Middle frontal gyrus (tissue), 1 donor: Measurements from ENCODE around the gene SLCO2A1.

Experiments used
- DNase-seq: peaks from one replicate; pipeline ENCODE4 v3.0.0-alpha.2; 2015; ENCODE audit warnings: low spot score; ENCODE audit errors: extremely low spot score

Gene SLCO2A1

GRCh38 chr3:133983576-133984560, 45.9 kb downstream of the SLCO2A1 start:
- no peak for DNase-seq

GRCh38 chr3:133983126-133983525, 46.6 kb downstream of the SLCO2A1 start:
- DNase-seq = no peak

- no peak for DNase-seq
Measured at GRCh38 chr3:133980550-133980949, 49.2 kb downstream of the SLCO2A1 start.

GRCh38 chr3:133980035-133980434, 49.7 kb downstream of the SLCO2A1 start:
- no peak for DNase-seq

GRCh38 chr3:133979553-133979952, 50.2 kb downstream of the SLCO2A1 start:
- no peak for DNase-seq

- DNase-seq = no peak
Measured at GRCh38 chr3:133977568-133977967, 52.2 kb downstream of the SLCO2A1 start.

GRCh38 chr3:133973249-133973980, 56.3 kb downstream of the SLCO2A1 start:
- DNase-seq = no peak

GRCh38 chr3:133972156-133972555, 57.6 kb downstream of the SLCO2A1 start:
- no peak for DNase-seq

- no peak for DNase-seq
Measured at GRCh38 chr3:133970916-133971315, 58.8 kb downstream of the SLCO2A1 start.

GRCh38 chr3:133970339-133970738, 59.4 kb downstream of the SLCO2A1 start:
- no peak for DNase-seq

- DNase-seq = no peak
Measured at GRCh38 chr3:133967992-133968892, 61.5 kb downstream of the SLCO2A1 start.

GRCh38 chr3:133966954-133967353, 62.8 kb downstream of the SLCO2A1 start:
- no peak for DNase-seq

GRCh38 chr3:133965906-133966305, 63.8 kb downstream of the SLCO2A1 start:
- no peak for DNase-seq

- DNase-seq = no peak
Measured at GRCh38 chr3:133965013-133965570, 64.6 kb downstream of the SLCO2A1 start.

- DNase-seq = no peak
Measured at GRCh38 chr3:133964547-133964946, 65.2 kb downstream of the SLCO2A1 start.

- no peak for DNase-seq
Measured at GRCh38 chr3:133963657-133964396, 65.9 kb downstream of the SLCO2A1 start.

- no peak for DNase-seq
Measured at GRCh38 chr3:133962849-133963248, 66.9 kb downstream of the SLCO2A1 start.

GRCh38 chr3:133958071-133958805, 71.5 kb downstream of the SLCO2A1 start:
- DNase-seq = no peak

- DNase-seq = no peak
Measured at GRCh38 chr3:133956982-133957381, 72.7 kb downstream of the SLCO2A1 start.

- DNase-seq = no peak
Measured at GRCh38 chr3:133956353-133956752, 73.4 kb downstream of the SLCO2A1 start.
